Activated CD4-positive, alpha-beta T cell treated with anti-CD3 and anti-CD28 coated beads, Interleukin-2, amount 10 ng/mL, durations not matched to agents 24 days and 14 days (primary cell): Measurements from ENCODE around the gene RAPGEFL1. TPM values are rescaled to one million over a fixed set of nuclear protein-coding genes. Genes with fewer than 3 reads are reported as not detected.

Experiments
- DNase-seq: peaks from one replicate; pipeline ENCODE4 v3.0.0; 2022
- H3K27ac Mint-ChIP-seq: one replicate; pipeline ENCODE4 v1.8.0; 2022; ENCODE audit warnings: mild to moderate bottlenecking, mixed read lengths
- H3K27me3 Mint-ChIP-seq: one replicate; pipeline ENCODE4 v1.8.0; 2022; ENCODE audit warnings: mixed read lengths
- H3K36me3 Mint-ChIP-seq: one replicate; pipeline ENCODE4 v1.8.0; 2022; ENCODE audit warnings: low read depth, mild to moderate bottlenecking, mixed read lengths
- H3K4me1 Mint-ChIP-seq: one replicate; pipeline ENCODE4 v1.8.0; 2021; ENCODE audit warnings: mixed read lengths
- H3K4me3 Mint-ChIP-seq: one replicate; pipeline ENCODE4 v1.8.0; 2022; ENCODE audit warnings: mild to moderate bottlenecking, moderate library complexity, mixed read lengths
- H3K9me3 Mint-ChIP-seq: one replicate; pipeline ENCODE4 v1.8.0; 2021; ENCODE audit warnings: mixed read lengths
- intact Hi-C: fragments of 100-400 bp; cut with micrococcal nuclease; formaldehyde crosslinking; loops from one replicate; pipeline ENCODE4 v1.15.1; 2023
- total RNA-seq: library from RNA; stranded (reverse); gene quantifications from 2 replicates; pipeline ENCODE4 v1.2.3, GENCODE V29; 2022

The RAPGEFL1 gene
- total RNA-seq, 1 donor from 2014 or later = 11.5 TPM

GRCh38 chr17:40157973-40158372 is 19.3 kb upstream of the RAPGEFL1 start:
- H3K4me1 Mint-ChIP-seq = peaks cover 18% of the 10 kb centered on the region
- H3K27me3 Mint-ChIP-seq = no peaks in the 10 kb centered on the region

GRCh38 chr17:40158438-40159013 is 18.7 kb upstream of the RAPGEFL1 start:
- no peaks in the 10 kb centered on the region for H3K27me3 Mint-ChIP-seq
- no peak overlapping the region for H3K4me3 Mint-ChIP-seq
- no peak for DNase-seq
- H3K27ac Mint-ChIP-seq = peak overlapping the region; percentile 18
- peaks cover 13% of the 10 kb centered on the region for H3K4me1 Mint-ChIP-seq
- peaks cover 46% of the 10 kb centered on the region for H3K36me3 Mint-ChIP-seq
- intact Hi-C loops = no loop called here
- H3K9me3 Mint-ChIP-seq = no peaks in the 10 kb centered on the region

More at GRCh38 chr17:40157973-40158372, 19.3 kb upstream of the RAPGEFL1 start:
- intact Hi-C loops = no loop called here
- peaks cover 48% of the 10 kb centered on the region for H3K36me3 Mint-ChIP-seq
- no peak for DNase-seq
- no peak overlapping the region for H3K27ac Mint-ChIP-seq
- peaks cover 4% of the 10 kb centered on the region for H3K9me3 Mint-ChIP-seq
- H3K4me3 Mint-ChIP-seq = no peak overlapping the region

GRCh38 chr17:40159456-40159855 is 17.8 kb upstream of the RAPGEFL1 start:
- Mint-ChIP-seq H3K36me3 (peaks cover 46% of the 10 kb centered on the region), H3K27ac (no peak overlapping the region), H3K9me3 (no peaks in the 10 kb centered on the region), H3K27me3 (no peaks in the 10 kb centered on the region), H3K4me3 (no peak overlapping the region), H3K4me1 (peaks cover 7% of the 10 kb centered on the region)
- DNase-seq = no peak
- intact Hi-C loops = no loop called here

- DNase-seq = no peak
- Mint-ChIP-seq H3K4me1 (peaks cover 7% of the 10 kb centered on the region), H3K27me3 (no peaks in the 10 kb centered on the region), H3K9me3 (no peaks in the 10 kb centered on the region), H3K4me3 (no peak overlapping the region), H3K36me3 (peaks cover 67% of the 10 kb centered on the region), H3K27ac (peak overlapping the region; percentile 51)
- intact Hi-C loops = loop anchor here (1.0 to 2.0 kb wide), 2 partner anchors 54 to 155 kb away; no protein-coding TSS in a partner anchor
Measured at GRCh38 chr17:40167685-40168261, 9.5 kb upstream of the RAPGEFL1 start.

GRCh38 chr17:40168262-40168832 is 8.9 kb upstream of the RAPGEFL1 start:
- Mint-ChIP-seq H3K4me1 (peaks cover 7% of the 10 kb centered on the region), H3K9me3 (no peaks in the 10 kb centered on the region), H3K36me3 (peaks cover 66% of the 10 kb centered on the region), H3K27ac (peak overlapping the region; percentile 51), H3K4me3 (no peak overlapping the region), H3K27me3 (no peaks in the 10 kb centered on the region)
- DNase-seq = peak; percentile 79
- intact Hi-C loops = loop anchor here (1.0 to 2.0 kb wide), 2 partner anchors 55 to 156 kb away; no protein-coding TSS in a partner anchor

- Mint-ChIP-seq H3K4me3 (no peak overlapping the region), H3K27ac (no peak overlapping the region), H3K9me3 (no peaks in the 10 kb centered on the region), H3K27me3 (no peaks in the 10 kb centered on the region), H3K36me3 (peaks cover 61% of the 10 kb centered on the region), H3K4me1 (peaks cover 7% of the 10 kb centered on the region)
- DNase-seq = no peak
- intact Hi-C loops = no loop called here
Measured at GRCh38 chr17:40170325-40170724, 6.9 kb upstream of the RAPGEFL1 start.

- Mint-ChIP-seq H3K4me3 (no peak overlapping the region), H3K9me3 (no peaks in the 10 kb centered on the region), H3K27me3 (no peaks in the 10 kb centered on the region), H3K4me1 (peaks cover 7% of the 10 kb centered on the region), H3K27ac (peak overlapping the region; percentile 20), H3K36me3 (peaks cover 57% of the 10 kb centered on the region)
- no peak for DNase-seq
- intact Hi-C loops = no loop called here
Measured at GRCh38 chr17:40171750-40172149, 5.5 kb upstream of the RAPGEFL1 start.

- Mint-ChIP-seq H3K27me3 (no peaks in the 10 kb centered on the region), H3K27ac (no peak overlapping the region), H3K9me3 (no peaks in the 10 kb centered on the region), H3K4me3 (no peak overlapping the region), H3K36me3 (peaks cover 47% of the 10 kb centered on the region), H3K4me1 (peaks cover 10% of the 10 kb centered on the region)
- intact Hi-C loops = no loop called here
- no peak for DNase-seq
Measured at GRCh38 chr17:40173091-40173777, 4.0 kb upstream of the RAPGEFL1 start.

- Mint-ChIP-seq H3K36me3 (peaks cover 41% of the 10 kb centered on the region), H3K4me1 (peaks cover 9% of the 10 kb centered on the region), H3K9me3 (no peaks in the 10 kb centered on the region), H3K4me3 (no peak overlapping the region), H3K27ac (no peak overlapping the region), H3K27me3 (no peaks in the 10 kb centered on the region)
- no peak for DNase-seq
- intact Hi-C loops = no loop called here
Measured at GRCh38 chr17:40173778-40174135, 3.5 kb upstream of the RAPGEFL1 start.

- no peak for DNase-seq
- intact Hi-C loops = no loop called here
- no peak overlapping the region for H3K27ac Mint-ChIP-seq
- H3K4me1 Mint-ChIP-seq = peaks cover 9% of the 10 kb centered on the region
- H3K27me3 Mint-ChIP-seq = no peaks in the 10 kb centered on the region
- no peaks in the 10 kb centered on the region for H3K9me3 Mint-ChIP-seq
- H3K4me3 Mint-ChIP-seq = no peak overlapping the region
- H3K36me3 Mint-ChIP-seq = peaks cover 35% of the 10 kb centered on the region
Measured at GRCh38 chr17:40174514-40174913, 2.8 kb upstream of the RAPGEFL1 start.

GRCh38 chr17:40175928-40176753 is 1.1 kb upstream of the RAPGEFL1 start:
- Mint-ChIP-seq H3K4me1 (peaks cover 12% of the 10 kb centered on the region), H3K36me3 (peaks cover 26% of the 10 kb centered on the region), H3K9me3 (no peaks in the 10 kb centered on the region), H3K27me3 (no peaks in the 10 kb centered on the region), H3K4me3 (no peak overlapping the region), H3K27ac (peak overlapping the region; percentile 37)
- intact Hi-C loops = loop anchor here (2.0 kb wide), 1 partner anchor 63 kb away; no protein-coding TSS in a partner anchor
- no peak for DNase-seq

GRCh38 chr17:40176754-40177110 is 538 bp upstream of the RAPGEFL1 start:
- peak overlapping the region; percentile 39 for H3K4me3 Mint-ChIP-seq
- H3K27me3 Mint-ChIP-seq = no peaks in the 10 kb centered on the region
- no peaks in the 10 kb centered on the region for H3K9me3 Mint-ChIP-seq
- H3K27ac Mint-ChIP-seq = no peak overlapping the region
- peaks cover 12% of the 10 kb centered on the region for H3K4me1 Mint-ChIP-seq
- intact Hi-C loops = loop anchor here (2.0 kb wide), 1 partner anchor 64 kb away; no protein-coding TSS in a partner anchor
- peaks cover 22% of the 10 kb centered on the region for H3K36me3 Mint-ChIP-seq
- DNase-seq = no peak

GRCh38 chr17:40178021-40178601 is 841 bp downstream of the RAPGEFL1 start:
- DNase-seq = no peak
- Mint-ChIP-seq H3K36me3 (peaks cover 19% of the 10 kb centered on the region), H3K4me3 (peak overlapping the region; percentile 66), H3K4me1 (peaks cover 12% of the 10 kb centered on the region), H3K9me3 (no peaks in the 10 kb centered on the region), H3K27me3 (no peaks in the 10 kb centered on the region), H3K27ac (no peak overlapping the region)
- intact Hi-C loops = no loop called here
